ENCODE data around the gene TOX2. TPM values are rescaled to one million over a fixed set of nuclear protein-coding genes. Genes with fewer than 3 reads are reported as not detected.

The TOX2 gene
- total RNA-seq, 1 donor, result 5.2 TPM

DNA sequence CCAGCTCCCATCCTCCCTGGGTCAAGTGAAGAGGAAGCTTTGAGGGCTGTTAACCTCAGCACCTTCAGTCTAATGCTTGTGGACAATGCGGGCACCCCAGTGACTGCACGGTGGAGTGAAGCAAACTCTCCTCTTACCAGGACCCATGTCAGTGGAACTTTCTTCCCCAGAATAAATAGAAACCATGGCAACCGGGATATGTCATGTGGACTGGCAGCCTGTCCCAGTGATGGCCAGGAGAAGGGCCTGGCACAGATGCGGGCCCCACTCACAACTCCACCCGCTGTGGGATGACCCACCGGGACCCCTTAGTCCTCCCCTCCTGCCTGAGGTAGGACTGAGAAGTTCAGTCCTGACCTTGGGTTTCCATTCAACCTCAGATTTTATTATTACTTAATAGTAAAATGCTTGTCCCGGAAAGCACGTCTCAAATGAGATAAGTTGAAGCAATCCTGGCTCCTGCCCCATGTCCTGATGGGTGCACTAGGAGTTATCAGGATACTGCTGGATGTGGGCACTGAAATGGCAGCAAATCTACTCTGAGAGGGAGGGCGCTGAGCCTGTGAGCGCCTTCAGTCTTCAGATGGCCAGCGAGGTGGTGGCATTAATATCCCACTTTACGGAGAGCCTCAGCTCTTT lies 23.5 kb downstream of the TOX2 start:
- TF ChIP-seq, protein P1, sequence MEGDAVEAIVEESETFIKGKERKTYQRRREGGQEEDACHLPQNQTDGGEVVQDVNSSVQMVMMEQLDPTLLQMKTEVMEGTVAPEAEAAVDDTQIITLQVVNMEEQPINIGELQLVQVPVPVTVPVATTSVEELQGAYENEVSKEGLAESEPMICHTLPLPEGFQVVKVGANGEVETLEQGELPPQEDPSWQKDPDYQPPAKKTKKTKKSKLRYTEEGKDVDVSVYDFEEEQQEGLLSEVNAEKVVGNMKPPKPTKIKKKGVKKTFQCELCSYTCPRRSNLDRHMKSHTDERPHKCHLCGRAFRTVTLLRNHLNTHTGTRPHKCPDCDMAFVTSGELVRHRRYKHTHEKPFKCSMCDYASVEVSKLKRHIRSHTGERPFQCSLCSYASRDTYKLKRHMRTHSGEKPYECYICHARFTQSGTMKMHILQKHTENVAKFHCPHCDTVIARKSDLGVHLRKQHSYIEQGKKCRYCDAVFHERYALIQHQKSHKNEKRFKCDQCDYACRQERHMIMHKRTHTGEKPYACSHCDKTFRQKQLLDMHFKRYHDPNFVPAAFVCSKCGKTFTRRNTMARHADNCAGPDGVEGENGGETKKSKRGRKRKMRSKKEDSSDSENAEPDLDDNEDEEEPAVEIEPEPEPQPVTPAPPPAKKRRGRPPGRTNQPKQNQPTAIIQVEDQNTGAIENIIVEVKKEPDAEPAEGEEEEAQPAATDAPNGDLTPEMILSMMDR (IDR thresholded peaks at IDR 0.05; ENCODE audit: insufficient read depth, low read length), result no peak
- DNase-seq (ENCODE audit: low read depth), result peak; percentile 56
- H3K4me3 ChIP-seq (ENCODE audit: low read depth, low read length), result no peak overlapping the region

DNA sequence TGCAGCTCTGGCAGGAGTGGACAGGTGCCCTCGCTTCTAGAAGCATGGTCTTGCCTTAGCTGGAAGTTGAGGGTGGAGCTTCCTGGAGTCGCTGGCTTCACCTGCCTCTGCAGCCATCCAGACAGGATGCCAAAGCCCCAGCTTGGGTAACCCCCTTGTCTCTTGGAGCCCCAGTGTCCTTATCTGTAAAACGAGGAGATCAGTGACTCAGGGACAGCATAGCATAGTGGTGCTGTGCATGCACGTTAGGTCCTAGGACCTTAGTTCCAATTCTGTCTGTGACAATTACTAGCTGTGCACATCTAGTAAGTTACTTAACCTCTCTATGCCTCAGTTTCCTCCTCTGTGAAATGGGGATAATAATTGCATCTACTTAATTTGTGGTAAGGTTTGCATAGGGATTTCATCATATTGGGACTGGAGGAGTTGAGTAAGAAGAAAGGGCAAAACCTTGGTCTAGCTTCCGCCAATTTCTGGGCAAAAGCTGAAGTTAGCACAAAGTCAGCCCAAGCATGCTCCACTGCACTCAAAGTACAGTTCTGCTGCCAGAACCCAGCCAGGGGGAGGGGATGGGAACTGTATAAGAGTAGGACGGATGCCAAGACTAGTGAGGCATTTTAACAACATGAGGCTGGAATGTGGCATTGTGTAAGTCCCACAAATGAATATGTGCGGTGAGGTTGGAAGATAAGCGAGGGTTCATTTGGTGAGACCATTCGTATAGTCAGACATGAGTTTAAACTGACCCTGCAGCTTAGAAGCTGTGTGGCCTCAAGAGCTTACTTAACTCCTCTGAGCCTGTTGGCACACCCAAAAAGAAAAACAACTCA lies 24.5 kb downstream of the TOX2 start:
- DNase-seq (ENCODE audit: low read depth), result peak; percentile 100
- TF ChIP-seq, protein P1 (IDR thresholded peaks at IDR 0.05; ENCODE audit: insufficient read depth, low read length), result no peak
- H3K4me3 ChIP-seq (ENCODE audit: low read depth, low read length), result no peak overlapping the region

DNA sequence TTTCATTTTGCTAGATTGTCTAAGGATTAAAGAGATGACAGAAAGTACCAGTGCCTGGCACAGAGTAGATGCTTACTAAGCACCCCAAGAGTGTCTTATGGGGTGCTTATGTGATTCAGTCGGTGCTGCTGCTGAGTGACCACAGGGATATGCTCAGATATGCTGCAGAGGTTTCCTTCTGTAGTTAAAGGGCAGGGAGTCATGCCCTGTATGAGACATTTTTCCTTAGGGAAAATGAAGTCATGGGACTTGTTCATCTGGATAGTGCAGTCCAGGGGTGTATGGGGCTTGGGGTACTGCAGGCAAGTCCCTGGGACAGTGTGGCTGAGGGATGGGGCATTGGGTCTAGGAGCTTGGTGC lies 25.1 kb downstream of the TOX2 start:
- TF ChIP-seq, protein P1 (IDR thresholded peaks at IDR 0.05; ENCODE audit: insufficient read depth, low read length), result no peak
- DNase-seq (ENCODE audit: low read depth), result no peak
- H3K4me3 ChIP-seq (ENCODE audit: low read depth, low read length), result no peak overlapping the region

DNA sequence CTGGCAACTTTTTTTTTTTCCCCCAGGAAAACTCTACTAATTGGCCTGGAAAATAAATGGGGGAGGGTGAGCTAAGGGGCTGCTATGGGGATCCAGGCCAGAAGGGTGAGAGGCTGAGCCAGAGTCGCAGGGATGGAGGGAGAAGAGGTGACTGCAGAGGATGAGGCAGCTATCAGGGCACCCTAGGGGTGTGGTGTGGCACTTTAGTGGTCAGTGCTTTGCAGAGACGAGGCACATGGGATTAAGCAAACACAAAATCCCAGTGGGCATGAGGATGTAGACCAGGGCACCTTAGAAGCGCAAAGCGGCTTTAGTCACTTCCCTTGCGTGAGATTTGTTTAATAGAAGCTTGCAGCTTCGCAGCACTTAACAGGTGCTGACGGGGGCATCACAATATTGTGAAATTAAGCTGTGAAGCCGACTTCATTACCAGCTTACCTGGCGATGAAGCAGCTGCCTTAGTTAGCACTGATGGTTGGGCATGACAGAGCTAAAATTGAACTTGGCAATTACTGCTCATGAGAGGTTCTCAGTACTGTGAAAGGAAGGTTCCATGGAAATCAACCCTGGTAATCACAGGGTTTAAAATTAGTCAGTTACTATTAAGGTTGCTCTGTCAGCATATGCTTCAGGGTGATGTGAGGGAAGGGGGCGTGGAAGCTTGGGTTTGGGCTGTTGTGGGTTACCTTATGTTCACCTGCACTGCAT lies 26.0 kb downstream of the TOX2 start:
- TF ChIP-seq, protein P1 (IDR thresholded peaks at IDR 0.05; ENCODE audit: insufficient read depth, low read length), result no peak
- no peak overlapping the region for H3K4me3 ChIP-seq (ENCODE audit: low read depth, low read length)
- no peak for DNase-seq (ENCODE audit: low read depth)

DNA sequence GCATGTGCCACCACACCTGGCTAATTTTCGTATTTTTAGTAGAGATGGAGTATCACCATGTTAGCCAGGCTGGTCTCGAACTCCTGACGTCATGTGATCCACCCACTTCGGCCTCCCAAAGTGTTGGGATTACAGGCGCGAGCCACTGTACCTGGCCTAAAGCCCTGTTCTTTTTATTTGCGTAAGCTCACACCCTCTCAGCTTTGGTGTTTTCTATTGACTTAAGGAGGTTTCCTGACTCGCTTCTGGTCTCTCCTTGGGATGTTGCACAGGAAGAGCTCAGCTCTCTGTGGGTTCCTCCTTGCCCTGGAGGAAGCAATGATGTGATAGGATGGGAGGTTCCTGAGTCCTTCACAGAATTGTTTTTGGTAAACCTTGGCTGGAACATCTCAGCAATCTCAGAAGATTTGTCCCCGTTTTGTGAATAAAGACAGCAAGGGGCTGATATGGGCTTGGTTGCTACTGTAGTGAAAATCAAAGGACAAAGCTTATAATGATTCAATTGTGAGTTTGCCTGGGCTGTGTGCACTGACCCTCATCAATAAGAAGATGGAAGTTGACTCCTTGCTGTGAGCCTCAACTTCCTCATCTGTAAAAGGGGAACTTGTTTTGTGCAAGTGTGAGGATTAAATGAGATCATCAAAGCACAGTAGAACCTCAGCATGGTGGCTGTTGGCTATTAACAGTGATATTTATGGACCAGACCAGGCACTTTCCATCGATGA lies 27.0 kb downstream of the TOX2 start:
- H3K4me3 ChIP-seq (ENCODE audit: low read depth, low read length), result no peak overlapping the region
- TF ChIP-seq, protein P1 (IDR thresholded peaks at IDR 0.05; ENCODE audit: insufficient read depth, low read length), result no peak
- DNase-seq (ENCODE audit: low read depth), result peak; percentile 42

DNA sequence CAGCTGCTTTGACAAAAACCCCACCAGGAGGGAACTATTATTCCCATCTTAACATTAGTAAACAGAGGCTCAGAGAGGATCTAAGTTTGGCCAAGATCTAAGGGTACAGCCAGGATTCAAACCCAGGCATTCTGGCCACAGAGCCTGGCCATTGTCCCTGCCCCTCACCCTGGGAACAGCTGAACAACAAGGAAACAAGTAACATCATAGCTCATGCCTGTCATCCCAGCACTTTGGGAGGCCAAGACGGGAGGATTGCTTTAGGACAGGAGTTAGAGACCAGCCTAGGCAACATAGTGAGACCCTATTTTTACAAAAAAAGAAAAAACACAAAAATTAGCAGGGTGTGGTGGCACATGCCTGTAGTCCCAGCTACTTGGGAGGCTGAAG lies 27.5 kb downstream of the TOX2 start:
- no peak for DNase-seq (ENCODE audit: low read depth)
- TF ChIP-seq, protein P1 (IDR thresholded peaks at IDR 0.05; ENCODE audit: insufficient read depth, low read length), result no peak
- H3K4me3 ChIP-seq (ENCODE audit: low read depth, low read length), result no peak overlapping the region
